KMS-11 (cell line): ENCODE results near the gene CAMTA2.

Source experiments
- H2AFZ ChIP-seq: fragments of 200-600 bp; sonication (generic); 2 replicates; pipeline ENCODE4 v1.6.1; 2016; ENCODE audit warnings: antibody characterized with exemption, mixed run types, low read depth
- H3K27ac ChIP-seq: fragments of 200-600 bp; sonication (generic); 2 replicates; pipeline ENCODE4 v1.6.1; 2016; ENCODE audit warnings: mild to moderate bottlenecking, mixed run types
- H3K27me3 ChIP-seq: fragments of 200-600 bp; sonication (generic); 2 replicates; pipeline ENCODE4 v1.6.1; 2017; ENCODE audit warnings: mild to moderate bottlenecking, low read depth, mixed run types, moderate library complexity; ENCODE audit not compliant: insufficient read depth
- H3K36me3 ChIP-seq: fragments of 200-600 bp; sonication (generic); 2 replicates; pipeline ENCODE4 v1.6.1; 2017; ENCODE audit warnings: mild to moderate bottlenecking, mixed run types; ENCODE audit not compliant: insufficient read depth
- H3K4me1 ChIP-seq: fragments of 200-600 bp; sonication (generic); 2 replicates; pipeline ENCODE4 v1.6.1; 2016; ENCODE audit warnings: mild to moderate bottlenecking, low read depth, mixed run types; ENCODE audit not compliant: poor library complexity, severe bottlenecking
- H3K4me2 ChIP-seq: fragments of 200-600 bp; sonication (generic); 2 replicates; pipeline ENCODE4 v1.7.0; 2016; ENCODE audit warnings: mild to moderate bottlenecking, mixed run types
- H3K4me3 ChIP-seq: fragments of 200-600 bp; sonication (generic); IDR thresholded peaks from 2 replicates; pipeline ENCODE4 v1.6.1; 2017; ENCODE audit warnings: low read depth, low read length, mixed read lengths; ENCODE audit not compliant: insufficient read depth
- H3K79me2 ChIP-seq: fragments of 200-600 bp; sonication (generic); 2 replicates; pipeline ENCODE4 v1.6.1; 2016; ENCODE audit warnings: low read depth, mixed run types; ENCODE audit not compliant: insufficient read depth
- H3K9ac ChIP-seq: fragments of 200-600 bp; sonication (generic); 2 replicates; pipeline ENCODE4 v1.6.1; 2016; ENCODE audit warnings: mild to moderate bottlenecking, mixed run types
- H4K20me1 ChIP-seq: fragments of 200-600 bp; sonication (generic); 2 replicates; pipeline ENCODE4 v1.6.1; 2016; ENCODE audit warnings: mild to moderate bottlenecking, mixed run types; ENCODE audit not compliant: insufficient read depth
- TF ChIP-seq, protein P1 (sequence below): fragments of 200-600 bp; sonication (generic); conservative IDR thresholded peaks from 2 replicates; pipeline ENCODE4 v1.6.1; 2017; ENCODE audit warnings: low read depth, mild to moderate bottlenecking, antibody characterized with exemption, low read length, moderate library complexity, mixed read lengths

The CAMTA2 gene

DNA sequence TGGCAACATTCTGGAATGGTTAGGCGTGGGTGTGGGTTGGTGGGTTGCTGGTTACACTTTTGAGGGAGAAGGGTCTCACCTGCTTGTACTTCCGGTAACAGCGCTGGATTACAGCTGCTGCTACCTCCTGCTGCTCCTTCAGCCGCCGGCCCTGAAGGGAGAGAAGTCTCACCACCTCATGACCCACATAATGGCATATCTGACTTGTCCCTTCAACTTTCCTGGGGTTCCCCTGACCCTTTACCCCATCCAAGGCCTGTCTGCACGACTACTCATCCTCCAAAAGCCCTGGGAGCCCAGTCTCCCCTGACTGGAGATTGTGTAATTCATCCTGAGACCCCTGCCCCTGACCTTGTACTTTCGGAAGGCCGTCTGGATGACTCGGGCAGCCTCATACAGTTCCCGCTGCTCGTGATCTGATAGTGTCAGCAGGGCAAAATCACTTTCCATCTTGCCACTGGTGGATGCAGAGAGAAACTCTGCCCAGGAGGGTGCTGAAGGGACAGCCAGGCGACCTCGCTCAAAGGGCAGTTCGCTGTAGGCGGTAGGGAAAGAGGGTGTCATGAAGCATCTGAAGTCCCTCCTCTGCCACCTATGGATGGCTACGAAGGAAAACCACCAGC is 17.8 kb downstream of the CAMTA2 start:
- Histone ChIP-seq H3K4me2 (no peak overlapping the region), H3K79me2 (no peaks in the 10 kb centered on the region), H3K36me3 (no peaks in the 10 kb centered on the region), H3K4me3 (no peak overlapping the region), H3K27ac (no peak overlapping the region), H2AFZ (no peak overlapping the region), H3K4me1 (no peaks in the 10 kb centered on the region), H4K20me1 (no peaks in the 10 kb centered on the region), H3K9ac (no peak overlapping the region), H3K27me3 (no peaks in the 10 kb centered on the region)
- TF ChIP-seq, protein P1, sequence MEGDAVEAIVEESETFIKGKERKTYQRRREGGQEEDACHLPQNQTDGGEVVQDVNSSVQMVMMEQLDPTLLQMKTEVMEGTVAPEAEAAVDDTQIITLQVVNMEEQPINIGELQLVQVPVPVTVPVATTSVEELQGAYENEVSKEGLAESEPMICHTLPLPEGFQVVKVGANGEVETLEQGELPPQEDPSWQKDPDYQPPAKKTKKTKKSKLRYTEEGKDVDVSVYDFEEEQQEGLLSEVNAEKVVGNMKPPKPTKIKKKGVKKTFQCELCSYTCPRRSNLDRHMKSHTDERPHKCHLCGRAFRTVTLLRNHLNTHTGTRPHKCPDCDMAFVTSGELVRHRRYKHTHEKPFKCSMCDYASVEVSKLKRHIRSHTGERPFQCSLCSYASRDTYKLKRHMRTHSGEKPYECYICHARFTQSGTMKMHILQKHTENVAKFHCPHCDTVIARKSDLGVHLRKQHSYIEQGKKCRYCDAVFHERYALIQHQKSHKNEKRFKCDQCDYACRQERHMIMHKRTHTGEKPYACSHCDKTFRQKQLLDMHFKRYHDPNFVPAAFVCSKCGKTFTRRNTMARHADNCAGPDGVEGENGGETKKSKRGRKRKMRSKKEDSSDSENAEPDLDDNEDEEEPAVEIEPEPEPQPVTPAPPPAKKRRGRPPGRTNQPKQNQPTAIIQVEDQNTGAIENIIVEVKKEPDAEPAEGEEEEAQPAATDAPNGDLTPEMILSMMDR, result no peak

DNA sequence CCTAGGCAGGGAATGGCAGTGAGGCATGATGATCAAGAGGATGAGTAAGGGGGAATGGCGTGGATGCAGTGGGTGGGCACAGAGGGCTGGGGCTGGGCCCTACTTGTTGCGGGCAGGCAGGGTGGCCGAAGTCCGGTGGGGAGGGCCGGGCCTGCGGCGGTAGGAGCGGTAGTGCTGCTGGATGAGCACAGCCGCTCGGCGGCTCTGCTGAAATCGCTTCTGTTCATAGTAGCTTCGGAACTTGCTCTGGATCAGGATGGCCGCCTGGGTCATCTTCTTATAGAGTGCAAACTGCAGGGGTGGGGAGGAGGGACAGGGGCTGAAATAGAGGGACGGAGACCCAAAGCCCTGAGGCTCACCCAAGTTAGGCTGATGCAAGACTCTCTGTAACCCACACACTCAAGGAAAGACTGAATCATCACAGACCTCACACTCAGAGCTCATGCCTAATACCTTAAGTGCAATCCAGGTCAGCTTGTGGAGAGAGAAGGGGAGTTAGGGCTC is 18.4 kb downstream of the CAMTA2 start:
- Histone ChIP-seq H3K9ac (no peak overlapping the region), H3K4me3 (no peak overlapping the region), H3K79me2 (no peaks in the 10 kb centered on the region), H3K27me3 (no peaks in the 10 kb centered on the region), H3K36me3 (no peaks in the 10 kb centered on the region), H4K20me1 (no peaks in the 10 kb centered on the region), H3K4me1 (no peaks in the 10 kb centered on the region), H3K27ac (no peak overlapping the region), H3K4me2 (no peak overlapping the region), H2AFZ (no peak overlapping the region)
- TF ChIP-seq, protein P1, result no peak

DNA sequence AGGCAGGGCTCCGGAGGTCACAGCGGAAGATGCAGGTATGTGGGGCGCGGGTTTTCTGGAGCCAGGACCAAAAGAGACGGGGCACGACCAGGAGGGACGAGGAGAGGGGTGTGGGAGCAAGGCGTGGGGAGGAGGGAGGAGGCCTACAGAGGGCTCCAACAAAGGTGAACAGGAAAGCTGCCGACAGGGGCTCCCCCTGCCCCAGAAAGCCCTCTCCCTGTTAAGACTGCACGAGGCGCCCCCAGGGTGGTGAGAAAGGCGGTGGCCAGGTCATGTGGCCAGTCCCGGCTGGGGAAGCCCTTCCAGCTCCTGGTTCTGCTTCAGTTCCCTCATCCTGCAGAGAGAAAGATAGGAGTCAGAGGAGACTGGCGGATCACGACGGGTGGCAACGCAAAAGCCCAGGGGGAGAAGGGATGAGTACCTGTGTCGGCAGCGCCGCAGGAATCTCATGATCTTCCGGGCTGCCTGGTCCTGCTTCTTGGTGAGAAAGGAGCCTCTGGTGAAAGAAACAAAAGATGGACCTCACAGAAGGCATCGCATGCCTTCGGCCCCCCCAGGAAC is 18.9 kb downstream of the CAMTA2 start:
- Histone ChIP-seq H3K9ac (no peak overlapping the region), H3K27ac (no peak overlapping the region), H3K4me2 (no peak overlapping the region), H4K20me1 (no peaks in the 10 kb centered on the region), H3K36me3 (no peaks in the 10 kb centered on the region), H3K79me2 (no peaks in the 10 kb centered on the region), H3K4me3 (no peak overlapping the region), H3K27me3 (no peaks in the 10 kb centered on the region), H3K4me1 (no peaks in the 10 kb centered on the region), H2AFZ (no peak overlapping the region)
- TF ChIP-seq, protein P1, result no peak

DNA sequence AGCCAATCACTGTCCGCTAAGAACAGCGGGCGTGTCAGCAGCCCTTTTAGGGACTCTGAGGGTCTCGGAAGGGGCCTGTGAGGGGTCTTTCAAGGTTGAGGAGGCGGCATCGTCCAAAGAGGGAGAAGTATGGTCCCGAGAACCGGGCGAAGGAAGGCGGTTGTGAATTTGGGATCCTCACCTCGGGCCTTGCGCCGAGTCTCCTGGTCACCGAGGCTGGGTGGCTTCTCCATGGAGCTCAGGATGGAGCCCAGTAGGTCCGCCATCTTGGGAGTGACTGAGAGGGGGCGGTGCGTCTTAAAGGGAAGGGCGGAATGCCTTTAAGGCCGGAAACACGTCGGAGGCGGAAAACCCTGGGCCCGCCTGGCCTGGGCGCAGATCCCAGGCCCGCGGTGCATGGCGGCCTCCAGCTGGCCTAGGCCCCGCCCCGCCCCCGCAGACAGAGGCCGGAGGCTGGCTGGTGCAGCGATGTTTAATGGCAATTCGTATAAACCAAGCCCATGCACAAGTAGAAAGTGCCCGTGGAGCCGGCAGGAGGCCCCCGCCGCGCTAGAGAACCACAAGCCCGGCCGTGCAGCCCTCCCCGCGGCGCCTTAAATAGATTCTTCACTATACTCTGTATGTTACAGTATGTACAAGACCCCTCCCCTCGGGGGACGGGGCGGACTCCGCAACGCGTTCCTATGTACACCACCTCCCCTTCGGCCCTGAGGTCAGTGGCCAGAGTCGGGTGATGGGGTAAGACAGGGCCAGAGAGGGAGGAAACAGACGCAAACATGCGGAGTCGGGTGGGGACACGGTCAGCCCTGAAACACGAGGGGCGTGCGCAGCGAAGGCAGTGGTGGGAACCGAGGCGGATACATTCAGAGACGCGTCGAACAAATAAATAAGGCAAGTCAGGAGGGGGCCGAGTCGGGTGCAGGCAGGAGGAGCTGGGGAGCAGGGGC is 19.7 kb downstream of the CAMTA2 start, which contains the start of gene SPAG7:
TSS of gene SPAG7 (minus strand) at position 279 of the 947 bp plus-strand sequence. CDS start at position 266, 13 bp downstream.
- Histone ChIP-seq H3K4me3 (no peak within 1 kb of the TSS), H3K36me3 (no peaks in the 10 kb centered on the region), H3K27me3 (no peaks in the 10 kb centered on the region), H2AFZ (peak within 1 kb of the TSS; percentile 26; the same call in 1 of the 2 replicates), H3K79me2 (no peaks in the 10 kb centered on the region), H3K4me2 (peak within 1 kb of the TSS; percentile 42; the same call in 1 of the 2 replicates), H4K20me1 (no peaks in the 10 kb centered on the region), H3K9ac (peak within 1 kb of the TSS; percentile 42; the same call in 1 of the 2 replicates), H3K27ac (0 out of 2 replicates have a peak within 1 kb of the TSS, but pooled peaks have one; percentile 38), H3K4me1 (no peaks in the 10 kb centered on the region)
- TF ChIP-seq, protein P1, result no peak
